PC-3 (cell line): ENCODE measurements around the gene MBD3L2B. TPM values are rescaled to one million over a fixed set of nuclear protein-coding genes. Genes with fewer than 3 reads are reported as not detected.

Source experiments
- ATAC-seq: fragments of 200-7000 bp; cut with Tn5 transposase; 2 replicates; pipeline ENCODE4 v1.9.1; 2020; ENCODE audit warnings: mild to moderate bottlenecking, moderate library complexity
- BruUV-seq: library from RNA; stranded (reverse); fragments of 400-500 nt; replicated peaks from 2 replicates; lab custom pipeline; 2021; lab: Mats Ljungman, UMichigan
- CTCF ChIA-PET: fragments of 300-600 bp; sonication (Branson Sonifier 250); formaldehyde crosslinking; loops from one replicate; lab custom pipeline; 2022; ENCODE audit warnings: antibody characterized with exemption; lab: Charles Lee
- POLR2A ChIA-PET: fragments of 300-600 bp; sonication (Branson Sonifier 250); formaldehyde crosslinking; loops from one replicate; lab custom pipeline; 2022; ENCODE audit warnings: antibody characterized with exemption; ENCODE audit not compliant: unreplicated experiment; lab: Charles Lee
- DNase-seq: peaks from one replicate; pipeline ENCODE4 v3.0.0-alpha.2; 2015
- H2AFZ ChIP-seq: fragments of 300-600 bp; sonication (generic); 2 replicates; pipeline ENCODE4 v1.6.0; 2016; ENCODE audit warnings: antibody characterized with exemption, low read length
- H3F3A ChIP-seq: fragments of 300-600 bp; sonication (generic); one replicate; pipeline ENCODE4 v1.6.0; 2017; ENCODE audit warnings: antibody characterized with exemption, low read length, control low read depth, mild to moderate bottlenecking; ENCODE audit not compliant: unreplicated experiment
- H3K27ac ChIP-seq: fragments of 300-600 bp; sonication (generic); 2 replicates; pipeline ENCODE4 v1.5.1; 2016; ENCODE audit warnings: mild to moderate bottlenecking, low read length
- H3K27me3 ChIP-seq: fragments of 300-600 bp; sonication (generic); 2 replicates; pipeline ENCODE4 v1.6.1; 2016; ENCODE audit warnings: low read length, mixed read lengths
- H3K36me3 ChIP-seq: fragments of 300-600 bp; sonication (generic); 2 replicates; pipeline ENCODE4 v1.6.1; 2016; ENCODE audit warnings: low read depth, mixed run types, low read length, mixed read lengths
- H3K4me1 ChIP-seq: fragments of 300-600 bp; sonication (generic); 2 replicates; pipeline ENCODE4 v1.5.1; 2016; ENCODE audit warnings: low read length; ENCODE audit not compliant: insufficient read depth
- H3K4me2 ChIP-seq: fragments of 300-600 bp; sonication (generic); 2 replicates; pipeline ENCODE4 v1.6.0; 2016; ENCODE audit warnings: low read length
- H3K4me3 ChIP-seq: fragments of 300-600 bp; sonication (generic); 2 replicates; pipeline ENCODE4 v1.5.1; 2016; ENCODE audit warnings: mild to moderate bottlenecking, low read length, mixed read lengths
- H3K79me2 ChIP-seq: fragments of 300-600 bp; sonication (generic); 2 replicates; pipeline ENCODE4 v1.6.1; 2017; ENCODE audit warnings: low read length, mixed read lengths
- H3K9ac ChIP-seq: fragments of 300-600 bp; sonication (generic); 2 replicates; pipeline ENCODE4 v1.6.0; 2016; ENCODE audit warnings: mild to moderate bottlenecking, low read length
- H3K9me2 ChIP-seq: fragments of 300-600 bp; sonication (generic); replicated peaks from 2 replicates; pipeline ENCODE4 v1.6.1; 2016; ENCODE audit warnings: mixed run types, low read length, mixed read lengths
- H3K9me3 ChIP-seq: fragments of 300-600 bp; sonication (generic); 2 replicates; pipeline ENCODE4 v1.6.1; 2016; ENCODE audit warnings: low read length, mixed read lengths
- H4K20me1 ChIP-seq: fragments of 300-600 bp; sonication (generic); 2 replicates; pipeline ENCODE4 v1.6.1; 2016; ENCODE audit warnings: low read length, mixed read lengths
- CTCF ChIP-seq: fragments of 300-600 bp; sonication (generic); conservative IDR thresholded peaks from 2 replicates; pipeline ENCODE4 v1.5.1; 2017; ENCODE audit warnings: antibody characterized with exemption, low read depth, mild to moderate bottlenecking, low read length
- EZH2 ChIP-seq: fragments of 300-600 bp; sonication (generic); IDR thresholded peaks from one replicate; pipeline ENCODE4 v1.6.1; 2017; ENCODE audit warnings: antibody characterized with exemption, mild to moderate bottlenecking, low read length; ENCODE audit not compliant: unreplicated experiment
- EZH2phosphoT487 ChIP-seq: fragments of 300-600 bp; sonication (generic); IDR thresholded peaks from 2 replicates; pipeline ENCODE4 v1.6.1; 2018; ENCODE audit warnings: mild to moderate bottlenecking, antibody characterized with exemption, low read length, borderline replicate concordance
- intact Hi-C: fragments of 100-400 bp; cut with micrococcal nuclease; formaldehyde crosslinking; loops from 2 replicates; pipeline ENCODE4 v1.9.0; 2023
- total RNA-seq: library from RNA; depleted of rRNA; stranded (reverse); fragments of >200 nt; gene quantifications from 2 replicates; pipeline ENCODE4 v1.2.3, GENCODE V29; 2014; rRNA removed

The MBD3L2B gene
- total RNA-seq, 1 experiment from 2014 or later, result not detected

DNA sequence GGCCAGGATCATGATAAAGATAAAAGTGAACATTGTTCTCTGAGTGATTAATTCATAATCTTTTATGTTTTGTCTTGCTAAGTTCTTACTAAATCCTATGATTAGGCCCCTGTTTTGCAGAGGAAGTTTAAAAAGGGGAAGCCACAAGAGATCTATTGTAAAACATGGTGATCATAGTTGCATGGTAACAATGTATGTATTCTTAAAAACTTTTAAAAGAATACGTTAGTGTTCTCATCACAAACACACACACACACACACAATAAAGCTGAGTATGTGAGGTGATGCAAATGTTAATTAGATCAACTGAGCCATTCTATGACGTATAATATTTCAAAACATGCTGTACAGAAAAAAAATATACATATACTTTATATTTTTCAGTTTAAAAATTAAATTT, 51.2 kb downstream of the MBD3L2B start:
- TF ChIP-seq EZH2 (no peak), EZH2phosphoT487 (no peak), CTCF (no peak)
- Histone ChIP-seq H3K4me3 (no peak overlapping the region), H3K9me3 (no peaks in the 10 kb centered on the region), H2AFZ (no peak overlapping the region), H3K4me2 (no peak overlapping the region), H4K20me1 (no peaks in the 10 kb centered on the region), H3K27ac (no peak overlapping the region), H3F3A (no peaks in the 10 kb centered on the region), H3K4me1 (no peaks in the 10 kb centered on the region), H3K36me3 (no peaks in the 10 kb centered on the region), H3K27me3 (peaks cover 32% of the 10 kb centered on the region), H3K79me2 (no peaks in the 10 kb centered on the region), H3K9me2 (no peaks in the 10 kb centered on the region), H3K9ac (no peak overlapping the region)
- CTCF ChIA-PET, result no interaction called here
- intact Hi-C loops, result no loop called here
- no peak for ATAC-seq
- POLR2A ChIA-PET, result no interaction called here
- no TSS peak for BruUV-seq
- DNase-seq, result no peak

DNA sequence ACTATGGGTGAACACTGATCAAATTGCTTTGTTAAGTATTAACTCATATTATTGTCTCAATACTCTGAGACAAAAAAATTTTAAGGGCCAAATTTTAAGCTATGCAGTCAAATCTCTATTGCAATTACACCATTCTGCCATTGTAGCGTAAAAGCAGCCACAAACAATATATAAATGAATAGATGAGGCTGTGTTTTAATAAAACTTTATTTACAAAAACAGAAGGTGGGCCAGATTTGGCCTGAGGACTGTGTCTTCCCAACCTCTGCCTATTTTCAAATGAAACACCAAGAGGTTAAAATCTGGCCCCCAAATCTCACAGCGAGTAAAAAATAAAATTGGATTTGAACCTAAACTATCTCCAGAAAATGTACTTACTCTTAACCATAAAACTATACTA, 51.7 kb downstream of the MBD3L2B start:
- no peak overlapping the region for H2AFZ ChIP-seq
- POLR2A ChIA-PET, result no interaction called here

More for the DNA sequence above, 51.7 kb downstream of the MBD3L2B start:
- H3K4me3 ChIP-seq, result no peak overlapping the region
- no peaks in the 10 kb centered on the region for H3K9me2 ChIP-seq
- H3K9ac ChIP-seq, result no peak overlapping the region
- intact Hi-C loops, result no loop called here
- peaks cover 27% of the 10 kb centered on the region for H3K27me3 ChIP-seq
- no peaks in the 10 kb centered on the region for H3F3A ChIP-seq
- no peaks in the 10 kb centered on the region for H3K79me2 ChIP-seq
- no peak for DNase-seq
- no peaks in the 10 kb centered on the region for H4K20me1 ChIP-seq
- H3K36me3 ChIP-seq, result no peaks in the 10 kb centered on the region
- BruUV-seq, result no TSS peak
- H3K4me2 ChIP-seq, result no peak overlapping the region
- no peaks in the 10 kb centered on the region for H3K9me3 ChIP-seq
- TF ChIP-seq EZH2phosphoT487 (no peak), CTCF (no peak), EZH2 (no peak)
- no peaks in the 10 kb centered on the region for H3K4me1 ChIP-seq
- CTCF ChIA-PET, result no interaction called here
- ATAC-seq, result no peak
- no peak overlapping the region for H3K27ac ChIP-seq

Other genes starting within 250 kb of the MBD3L2B start
- 3.0 and 3.2 TPM in 2 replicates for gene VAV1, start 248.7 kb downstream of the MBD3L2B start, total RNA-seq
- not detected in 2 replicates for gene ADGRE1, start 133.9 kb downstream of the MBD3L2B start, total RNA-seq
- gene MBD3L5, start 9.1 kb upstream of the MBD3L2B start, total RNA-seq, result not detected in 2 replicates
- not detected in 2 replicates for gene MBD3L4, start 18.7 kb upstream of the MBD3L2B start, total RNA-seq
- gene MBD3L2, start 27.9 kb upstream of the MBD3L2B start, total RNA-seq, result not detected in 2 replicates
- not detected in 2 replicates for gene MBD3L3, start 37.2 kb upstream of the MBD3L2B start, total RNA-seq
- 12.9 and 13.7 TPM in 2 replicates for gene ZNF557, start 48.3 kb upstream of the MBD3L2B start, total RNA-seq